Ovary (tissue), 9 donors: ENCODE measurements around the gene TMIGD1. TPM values are rescaled to one million over a fixed set of nuclear protein-coding genes. Genes with fewer than 3 reads are reported as not detected.
A peak's percentile ranks its signal among the peaks of the same experiment; 100 is the strongest.

Source experiments
- DNase-seq, 5 donors: peaks; one replicate each; pipeline ENCODE4 v3.0.0-alpha.2; 2019 to 2020
- H3K27ac ChIP-seq, 2 donors: fragments of 200-600 bp; one replicate each; pipeline versions ENCODE4 v1.5.1 to v1.8.0; 2019 to 2022
- H3K27me3 ChIP-seq: fragments of 200-600 bp; one replicate; pipeline ENCODE4 v1.8.0; 2022
- H3K36me3 ChIP-seq: fragments of 200-600 bp; sonication (generic); one replicate; pipeline ENCODE4 v1.5.1; 2019
- H3K4me1 ChIP-seq: one replicate; pipeline ENCODE4 v1.8.1; 2013; ENCODE audit warnings: mild to moderate bottlenecking, moderate library complexity; ENCODE audit not compliant: insufficient read depth
- H3K4me3 ChIP-seq: fragments of 200-600 bp; sonication (generic); one replicate; pipeline ENCODE4 v1.5.1; 2017
- H3K9me3 ChIP-seq, 2 donors: fragments of 200-600 bp in 1 of 2; sonication (generic) in 1 of 2; one replicate each; pipeline versions ENCODE4 v1.5.1 to v1.8.1; 2013 to 2019; ENCODE audit warnings: mild to moderate bottlenecking in 1 of 2, moderate library complexity in 1 of 2
- CTCF ChIP-seq, 3 donors: fragments of 450-650 bp in 2 of 3; fragments of 200-600 bp in 1 of 3; IDR thresholded peaks; one replicate each; pipeline versions ENCODE4 v1.5.1 to v1.8.0; 2016 to 2022; ENCODE audit warnings: antibody characterized with exemption in 3 of 3, mild to moderate bottlenecking in 1 of 3
- EP300 ChIP-seq: sonication (generic); formaldehyde crosslinking; IDR thresholded peaks from one replicate; pipeline ENCODE4 v1.6.1; 2017; ENCODE audit warnings: antibody characterized with exemption
- POLR2A ChIP-seq: fragments of 450-650 bp; IDR thresholded peaks from one replicate; pipeline ENCODE4 v1.6.1; 2017; ENCODE audit warnings: antibody characterized with exemption, mild to moderate bottlenecking, moderate library complexity
- WGBS, 3 donors: extraction: QIAGEN DNeasy Blood & Tissue Kit in 1 of 3; methylation state at CpG; one replicate each; pipeline versions ENCODE4 v1.1.5 to v1.1.7; 2013 to 2017; 5-methylcytosine and 5-hydroxymethylcytosine counted together
- intact Hi-C, 4 donors: fragments of 100-400 bp; cut with DNase I; formaldehyde crosslinking; loops; one replicate each; pipeline versions ENCODE4 v1.11.0 to v1.15.1; 2022 to 2023
- polyA plus RNA-seq, 2 donors: library from polyadenylated mRNA; stranded (reverse); fragments of 200-250 nt in 1 of 2; fragments of 350-450 nt in 1 of 2; fragmentation: Illumina TruSeq in 1 of 2; extraction: RNeasy Lipid Tissue Mini Kit (QIAGEN cat#74804) in 1 of 2; gene quantifications; one replicate each; pipeline ENCODE4 v1.2.3, GENCODE V29; 2013 to 2014
- total RNA-seq, 7 donors: library from RNA; depleted of rRNA in 2 of 7; stranded (reverse); fragments of >200 nt in 2 of 7; fragmentation: NEBNext Ultra II Directional in 3 of 7; extraction: Animal tissue kit (Norgen Biotek cat#: 25700) in 3 of 7; gene quantifications; one replicate each; pipeline versions ENCODE4 v1.1.0 to v1.2.4, GENCODE V29; 2016 to 2023
- donor health status: DM: no; HTN: no; CAD: no; lungs with moderate emphysema.
- donor health status: DM: no; HTN: no; CAD: no.
- donor health status: Bipolar disorder and iron deficiency.
- donor health status: DM: yes; HTN: yes; CAD: no.
- donor health status: DM: no; HTN: no; CAD: no.
- donor health status: DM: yes; HTN: yes; CAD: no.

The TMIGD1 gene
- total and polyA plus RNA-seq, 9 donors = 0.36 TPM; not detected in 8

GRCh38 chr17:30380643-30381339 is 46.9 kb upstream of the TMIGD1 start:
- peak overlapping the region; percentile 88 for H3K4me3 ChIP-seq
- no peak overlapping the region for H3K27ac ChIP-seq
- TF ChIP-seq CTCF (IDR thresholded peaks at IDR 0.05) (no peak), POLR2A (no peak), EP300 (no peak)
- no peak for DNase-seq
- intact Hi-C loops = no loop called here
- peaks cover 4% of the 10 kb centered on the region for H3K4me1 ChIP-seq
- H3K36me3 ChIP-seq = no peaks in the 10 kb centered on the region
- no peaks in the 10 kb centered on the region for H3K9me3 ChIP-seq
- 68 to 73% (median 73%) methylated on average over 7 of the region's 7 CpGs for WGBS, 3 donors
- H3K27me3 ChIP-seq = no peaks in the 10 kb centered on the region

GRCh38 chr17:30379903-30380381 is 46.1 kb upstream of the TMIGD1 start:
- H3K4me1 ChIP-seq = peaks cover 4% of the 10 kb centered on the region
- H3K9me3 ChIP-seq = no peaks in the 10 kb centered on the region
- peak overlapping the region; percentile 88 for H3K4me3 ChIP-seq
- H3K27me3 ChIP-seq = no peaks in the 10 kb centered on the region
- 12 to 14% (median 13%) methylated on average over 5 of the region's 5 CpGs for WGBS, 3 donors
- H3K27ac ChIP-seq = no peak overlapping the region
- TF ChIP-seq EP300 = no peak
- no peak for TF ChIP-seq POLR2A
- TF ChIP-seq CTCF (IDR thresholded peaks at IDR 0.05) = no peak
- H3K36me3 ChIP-seq = no peaks in the 10 kb centered on the region
- intact Hi-C loops = loop anchor here in 1 of 4 donors (5.0 kb wide), 1 partner anchor 263 kb away; the partner anchor contains the start of gene NSRP1
- no peak for DNase-seq

GRCh38 chr17:30379303-30379902 is 45.5 kb upstream of the TMIGD1 start:
- Histone ChIP-seq H3K4me1 (peaks cover 4% of the 10 kb centered on the region), H3K27me3 (no peaks in the 10 kb centered on the region), H3K4me3 (peak overlapping the region; percentile 88), H3K27ac (peak overlapping the region; percentile 32 to 73), H3K9me3 (no peaks in the 10 kb centered on the region), H3K36me3 (no peaks in the 10 kb centered on the region)
- TF ChIP-seq EP300 = no peak
- TF ChIP-seq POLR2A = no peak
- TF ChIP-seq CTCF (IDR thresholded peaks at IDR 0.05) = no peak
- 0 to 1% (median 0%) methylated on average over 12 to 68 of the region's 68 CpGs for WGBS, 3 donors
- intact Hi-C loops = loop anchor here in 1 of 4 donors (5.0 kb wide), 1 partner anchor 262 kb away; the partner anchor contains the start of gene NSRP1
- peak; percentile 9 to 50 (median 34) for DNase-seq

- H3K27ac ChIP-seq = peak within 1 kb of the TSS; percentile 32 to 73
- peak within 1 kb of the TSS; percentile 88 for H3K4me3 ChIP-seq
- peaks cover 4% of the 10 kb centered on the region for H3K4me1 ChIP-seq
- intact Hi-C loops = loop anchor here in 1 of 4 donors (5.0 kb wide), 1 partner anchor 262 kb away; the partner anchor contains the start of gene NSRP1
- TF ChIP-seq CTCF (IDR thresholded peaks at IDR 0.05) (no peak), EP300 (no peak), POLR2A (peak; percentile 89)
- H3K9me3 ChIP-seq = no peaks in the 10 kb centered on the region
- DNase-seq = peak; percentile 96 to 99 (median 98)
- no peaks in the 10 kb centered on the region for H3K27me3 ChIP-seq
- H3K36me3 ChIP-seq = no peaks in the 10 kb centered on the region
- 0 to 1% (median 0%) methylated on average over 52 to 59 of the region's 59 CpGs for WGBS, 3 donors
Observed at GRCh38 chr17:30378825-30379302, 45.0 kb upstream of the TMIGD1 start, which contains the start of gene CPD. TSS of gene CPD (plus strand) at chr17:30378927. CDS start at chr17:30378981, 54 bp downstream.
